GM19397 (cell line): ENCODE measurements around the gene SYP.
A peak's percentile ranks its signal among the peaks of the same experiment; 100 is the strongest.
"Not testable (repeated sequence)": the region's sequence is repeated elsewhere in the genome, so short reads cannot be mapped to it uniquely, and the experiment has no call there.

Experiments used
- ATAC-seq: cut with Tn5 transposase; IDR thresholded peaks from one replicate; pipeline ENCODE4 v1.9.1; 2021; ENCODE audit warnings: mild to moderate bottlenecking, moderate library complexity; ENCODE audit not compliant: unreplicated experiment

Gene SYP

DNA sequence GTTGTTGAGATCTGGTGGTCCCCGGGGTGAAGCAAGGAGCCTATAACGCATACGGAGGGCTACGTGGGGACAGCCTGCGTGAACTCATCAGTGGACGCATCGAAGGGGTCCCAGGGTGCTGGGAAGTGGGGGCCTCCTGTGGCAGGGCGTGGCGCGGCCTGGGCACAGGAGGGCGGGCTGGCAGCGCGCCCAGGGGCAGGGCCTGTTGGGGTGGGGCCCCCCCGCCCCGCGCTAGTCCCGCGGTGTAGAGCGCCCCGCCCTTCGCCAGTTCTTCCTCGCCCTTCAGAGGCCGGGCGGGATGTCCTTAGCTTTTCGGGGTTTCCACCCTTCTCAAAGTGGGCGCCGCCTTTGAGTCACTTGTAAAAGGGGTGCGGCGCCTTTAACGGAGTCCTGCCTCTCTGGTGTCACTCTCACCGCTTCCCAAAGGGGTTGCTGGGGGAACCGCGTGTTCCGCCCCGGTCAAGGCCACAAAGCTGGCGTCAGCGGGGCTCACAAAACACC is 27.7 kb downstream of the SYP start:
- peak; percentile 77 for ATAC-seq

GRCh38 chrX:49171752-49172279 is 28.2 kb downstream of the SYP start, which contains the start of gene PLP2:
TSS of gene PLP2 (plus strand) at chrX:49171898. CDS start at chrX:49172001, 103 bp downstream.
- ATAC-seq = peak; percentile 26

DNA sequence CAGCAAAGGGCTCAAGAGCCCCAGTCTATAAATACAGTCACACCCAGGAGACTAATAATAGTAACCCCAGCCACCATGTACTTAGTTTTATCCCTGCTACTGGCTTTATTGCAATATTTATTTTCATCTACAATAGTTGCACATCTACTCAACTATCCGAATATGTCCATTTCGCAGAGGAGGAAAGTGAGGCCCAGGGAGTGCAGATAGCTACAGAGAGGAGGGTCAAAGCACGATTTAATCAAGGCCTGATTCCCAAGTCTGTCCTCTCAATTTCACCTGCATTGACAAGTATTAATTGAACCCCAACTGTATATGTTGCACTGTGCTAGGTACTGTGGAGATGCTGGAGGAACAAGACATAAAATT is 32.3 kb downstream of the SYP start:
- no peak for ATAC-seq

- no peak for ATAC-seq
These were observed 32.9 kb downstream of the SYP start for GRCh38 chrX:49166914-49167739.

DNA sequence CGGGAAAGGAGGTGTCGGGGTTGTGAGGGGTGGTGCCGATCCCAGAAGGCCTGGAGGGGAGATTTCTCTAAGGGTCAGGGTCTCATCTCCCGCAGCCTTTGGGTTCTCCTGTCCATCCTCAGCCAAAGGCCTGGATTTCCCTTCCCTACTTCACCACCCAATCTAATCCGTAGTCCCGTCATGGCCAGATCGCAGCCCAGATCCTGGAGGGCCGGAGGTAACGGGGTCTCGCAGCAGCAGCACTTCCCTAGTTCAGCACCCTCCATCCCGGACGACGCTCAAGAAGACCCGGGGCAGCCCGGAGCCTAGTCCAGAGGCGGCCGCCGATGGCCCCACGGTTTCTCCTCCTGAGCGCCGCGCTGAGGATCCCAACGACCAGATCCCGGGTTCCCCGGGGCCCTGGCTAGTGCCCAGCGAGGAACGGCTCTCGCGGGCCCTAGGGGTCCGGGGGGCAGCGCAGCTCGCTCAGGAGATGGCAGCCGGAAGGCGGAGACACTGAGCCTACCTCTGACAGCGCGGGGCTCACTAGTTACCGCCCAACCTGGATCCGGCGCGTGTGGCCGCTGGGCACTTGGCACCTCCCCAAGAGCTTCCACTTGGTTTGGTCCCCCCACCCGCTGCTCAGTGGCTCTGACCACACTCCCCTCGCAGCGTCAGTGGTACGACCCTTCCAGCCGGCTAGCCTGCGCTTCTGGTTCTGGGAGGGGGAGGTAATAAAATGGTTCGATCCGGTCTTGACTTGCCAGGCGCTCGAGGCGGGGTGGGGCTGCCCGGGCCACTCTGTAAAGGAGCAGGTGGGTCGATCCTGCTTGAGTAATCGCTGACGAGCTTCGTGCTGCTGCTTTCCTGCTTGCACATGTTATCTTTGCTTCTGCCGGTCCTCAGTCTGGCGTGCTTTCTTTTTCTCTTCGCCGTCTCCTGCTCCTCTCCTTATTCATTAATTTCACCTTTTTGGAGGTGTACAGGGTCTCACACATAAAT is 33.8 kb downstream of the SYP start:
- ATAC-seq = peak; percentile 40

DNA sequence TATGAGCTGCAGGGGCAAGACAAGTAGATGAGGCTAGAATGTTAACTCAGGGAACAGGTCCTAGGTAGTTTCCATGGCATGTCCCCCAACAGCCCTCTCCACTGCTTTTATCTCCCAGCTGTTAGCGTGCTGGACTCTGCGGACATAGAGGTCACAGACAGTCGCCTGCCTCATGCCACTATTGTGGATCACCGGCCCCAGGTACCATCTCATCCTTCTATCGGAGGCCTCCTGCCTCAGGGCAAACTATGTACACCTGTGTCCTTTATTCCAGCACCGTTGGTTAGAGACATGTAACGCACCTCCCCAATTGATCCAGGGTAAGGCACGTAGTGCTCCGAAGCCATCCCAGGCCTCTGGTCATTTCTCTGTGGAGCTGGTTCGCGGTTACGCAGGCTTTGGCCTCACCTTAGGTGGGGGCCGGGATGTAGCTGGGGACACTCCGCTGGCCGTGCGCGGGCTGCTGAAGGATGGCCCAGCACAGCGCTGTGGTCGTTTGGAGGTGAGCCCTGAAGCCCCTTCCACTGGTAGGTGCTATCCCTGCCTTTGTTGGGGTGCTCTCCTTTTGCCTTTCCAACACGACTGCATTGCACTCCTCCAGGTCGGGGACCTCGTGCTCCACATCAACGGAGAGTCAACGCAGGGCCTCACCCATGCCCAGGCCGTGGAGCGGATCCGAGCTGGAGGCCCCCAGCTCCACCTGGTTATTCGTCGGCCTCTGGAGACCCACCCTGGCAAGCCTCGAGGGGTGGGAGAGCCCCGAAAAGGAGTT is 35.2 kb downstream of the SYP start:
- ATAC-seq = no peak

DNA sequence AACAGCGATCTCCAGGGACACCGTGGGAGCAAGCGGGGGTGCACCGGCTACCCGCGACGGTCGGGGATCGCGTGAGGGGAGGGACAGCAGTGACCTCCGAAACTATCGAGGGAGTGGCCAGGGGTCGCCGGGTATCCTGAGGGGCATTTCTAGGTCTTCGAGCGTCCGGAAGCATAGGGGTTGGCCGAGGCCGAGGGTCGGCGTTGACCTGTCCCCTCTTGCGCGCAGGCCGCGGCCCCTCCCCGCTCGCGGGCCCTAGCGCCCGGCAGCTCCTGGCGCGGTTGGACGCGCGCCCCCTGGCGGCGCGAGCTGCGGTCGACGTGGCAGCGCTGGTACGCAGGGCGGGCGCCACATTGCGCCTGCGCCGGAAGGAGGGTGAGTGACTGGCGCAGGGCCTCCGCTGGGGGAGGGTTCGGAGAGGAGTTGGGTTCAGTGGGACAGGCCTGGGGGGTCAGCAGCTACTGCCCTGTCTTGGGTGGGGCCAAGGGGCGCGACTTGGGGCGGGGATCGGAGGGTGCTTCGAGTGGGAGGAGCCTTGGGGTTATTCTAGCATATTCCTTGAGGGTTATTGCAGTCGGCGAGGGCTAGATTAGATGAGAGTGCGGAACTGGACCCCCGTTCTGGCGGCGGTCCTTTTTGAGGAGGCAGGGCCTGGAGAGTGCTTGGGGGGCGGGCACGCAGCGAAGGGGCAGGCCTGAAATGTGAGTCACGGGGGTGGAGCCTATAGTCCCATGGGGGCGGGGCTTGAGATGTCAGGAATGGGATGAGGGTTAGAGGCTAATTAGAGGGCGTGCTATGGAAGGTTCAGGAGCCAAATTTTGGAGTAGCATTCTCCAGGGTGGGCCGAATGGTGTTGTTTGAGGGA is 36.2 kb downstream of the SYP start:
- ATAC-seq = peak; percentile 64

DNA sequence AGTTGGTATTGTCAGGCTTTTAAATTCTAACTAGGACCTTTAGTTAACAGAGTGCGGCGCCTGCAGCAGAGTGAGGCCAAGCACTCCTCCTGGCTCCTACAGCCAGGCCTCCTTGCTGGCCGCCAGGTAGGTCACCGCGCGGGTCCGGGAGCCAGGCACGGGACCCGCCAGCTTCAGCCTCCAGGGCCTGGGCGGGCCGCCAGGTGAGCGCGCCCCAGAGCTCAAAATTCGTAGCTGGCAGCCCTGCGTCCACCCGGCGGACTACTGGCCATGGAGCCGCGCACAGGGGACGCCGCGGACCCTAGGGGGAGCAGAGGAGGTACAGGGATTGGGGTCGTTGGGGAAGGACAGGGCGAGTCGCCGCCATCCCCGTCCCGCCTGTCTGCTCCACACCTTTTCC is 37.4 kb downstream of the SYP start, which contains the start of gene MAGIX:
MAGIX (plus strand) TSS at position 139 of the 400 bp plus-strand sequence; CDS start at position 271, 132 bp downstream.
- no peak for ATAC-seq

GRCh38 chrX:49161632-49162031 is 38.4 kb downstream of the SYP start:
- no peak for ATAC-seq

GRCh38 chrX:49160908-49161307 is 39.1 kb downstream of the SYP start:
- no peak for ATAC-seq

GRCh38 chrX:49157194-49157593 is 42.8 kb downstream of the SYP start:
- no peak for ATAC-seq

DNA sequence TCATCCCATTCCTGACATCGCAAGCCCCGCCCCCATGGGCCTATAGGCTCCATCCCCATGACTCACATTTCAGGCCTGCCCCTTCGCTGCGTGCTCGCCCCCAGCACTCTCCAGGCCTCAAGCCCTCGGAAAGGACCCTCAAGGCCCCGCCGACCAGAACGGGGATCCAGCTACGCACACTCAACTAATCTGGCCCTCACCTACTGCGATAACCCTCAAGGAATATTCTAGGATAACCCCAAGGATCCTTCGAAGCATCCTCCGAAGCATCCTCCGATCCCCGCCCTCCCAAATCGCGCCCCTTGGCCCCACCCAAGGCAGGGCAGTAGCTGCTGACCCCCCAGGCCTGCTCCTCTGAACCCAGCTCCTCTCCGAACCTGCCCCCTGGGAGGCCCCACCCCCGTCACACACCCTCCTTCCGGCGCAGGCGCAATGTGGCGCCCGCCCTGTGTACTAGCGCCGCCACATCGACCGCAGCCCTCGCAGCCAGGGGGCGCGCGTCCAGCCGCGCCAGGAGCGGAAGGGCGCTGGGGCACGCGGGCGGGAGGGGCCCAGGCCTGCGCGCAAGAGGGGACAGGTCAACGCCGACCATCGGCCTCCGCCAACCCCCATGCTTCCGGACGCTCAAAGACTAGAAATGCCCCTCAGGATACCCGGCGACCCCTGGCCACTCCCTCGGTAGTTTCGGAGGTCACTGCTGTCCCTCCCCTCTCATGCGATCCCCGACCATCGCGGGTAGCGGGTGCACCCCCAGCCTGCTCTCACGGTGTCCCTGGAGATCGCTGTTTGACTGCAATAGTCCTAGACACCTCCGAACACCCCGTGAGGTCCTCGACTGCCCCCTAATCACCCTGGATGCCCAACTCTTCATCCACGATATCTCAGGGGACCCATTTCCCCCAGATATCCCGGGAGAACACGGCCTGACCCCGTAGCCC is 43.8 kb downstream of the SYP start:
- ATAC-seq = peak; percentile 96

DNA sequence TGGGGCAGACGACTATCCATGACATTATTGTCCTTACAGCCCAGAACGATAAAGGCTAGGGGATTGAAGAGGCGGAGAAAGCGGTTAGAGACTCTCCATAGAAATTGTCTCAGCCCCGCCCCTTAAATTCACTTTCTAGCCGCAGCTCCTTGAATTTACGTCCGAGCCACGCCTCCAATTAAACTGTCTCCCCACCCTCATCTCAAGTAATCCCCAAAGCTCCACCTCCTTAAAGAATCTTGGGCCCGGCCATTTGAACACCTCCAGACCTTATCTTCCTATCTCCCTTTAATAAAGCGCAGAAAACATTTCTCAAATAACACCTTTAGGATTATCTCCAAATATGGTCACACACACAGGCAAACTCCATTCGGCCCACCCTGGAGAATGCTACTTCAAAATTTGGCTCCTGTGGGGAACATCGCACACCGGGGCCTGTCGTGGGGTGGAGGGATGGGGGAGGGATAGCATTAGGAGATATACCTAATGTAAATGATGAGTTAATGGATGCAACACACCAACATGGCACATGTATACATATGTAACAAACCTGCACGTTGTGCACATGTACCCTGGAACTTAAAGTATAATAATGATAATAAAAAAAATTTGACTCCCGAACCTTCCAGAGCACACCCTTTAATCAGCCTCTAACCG is 44.6 kb downstream of the SYP start:
- ATAC-seq = no peak

GRCh38 chrX:49153467-49153866 is 46.5 kb downstream of the SYP start:
- ATAC-seq = no peak

DNA sequence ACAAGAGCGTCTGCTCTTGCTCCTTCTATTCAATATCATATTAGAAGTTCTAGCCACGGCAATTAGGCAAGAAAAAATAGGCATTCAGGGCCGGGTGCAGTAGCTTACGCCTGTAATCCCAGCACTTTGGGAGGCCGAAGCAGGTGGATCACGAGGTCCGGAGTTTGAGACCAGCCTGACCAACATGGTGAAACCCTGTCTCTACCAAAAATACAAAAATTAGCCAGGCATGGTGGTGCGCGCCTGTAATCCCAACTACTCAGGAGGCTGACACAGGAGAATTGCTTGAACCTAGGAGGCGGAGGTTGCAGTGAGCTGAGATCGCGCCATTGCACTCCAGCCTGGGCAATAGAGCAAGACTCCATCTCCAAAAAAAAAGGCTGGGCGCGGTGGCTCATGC is 50.7 kb downstream of the SYP start:
- ATAC-seq = not testable (repeated sequence)

DNA sequence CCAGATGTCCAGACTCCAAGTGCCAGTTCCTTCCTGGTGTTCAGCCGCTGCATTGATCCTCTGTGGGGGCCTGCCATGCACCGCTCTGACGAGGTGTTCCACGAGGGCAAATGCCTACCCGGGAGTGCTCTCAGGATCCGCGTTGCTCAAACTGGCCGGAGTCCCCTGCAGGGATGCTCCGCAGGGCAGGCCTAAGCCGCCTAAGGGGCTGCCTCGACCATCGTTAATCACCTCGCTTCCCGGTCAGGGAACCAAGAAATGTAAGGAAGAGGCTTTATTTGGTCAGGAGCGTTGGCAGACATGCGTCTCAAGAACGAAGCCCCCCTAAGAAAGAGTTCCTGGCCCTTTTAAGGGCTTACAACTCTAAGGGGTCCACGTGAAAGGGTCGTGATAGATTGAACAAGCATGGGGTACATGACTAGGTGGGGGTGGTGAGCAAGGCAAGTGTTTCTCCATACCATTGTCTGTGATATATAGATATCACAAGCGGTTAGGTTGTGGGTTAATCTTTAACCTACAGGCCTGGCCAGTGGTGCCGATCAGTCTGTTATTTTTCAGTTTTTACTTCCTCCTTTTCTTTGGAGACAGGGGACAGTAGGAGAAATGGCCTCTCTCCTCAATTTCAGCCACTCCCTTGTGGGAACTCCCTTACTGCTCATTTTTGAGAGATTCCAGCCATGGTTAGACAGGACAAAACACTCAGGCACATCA is 51.4 kb downstream of the SYP start:
- not testable (repeated sequence) for ATAC-seq

DNA sequence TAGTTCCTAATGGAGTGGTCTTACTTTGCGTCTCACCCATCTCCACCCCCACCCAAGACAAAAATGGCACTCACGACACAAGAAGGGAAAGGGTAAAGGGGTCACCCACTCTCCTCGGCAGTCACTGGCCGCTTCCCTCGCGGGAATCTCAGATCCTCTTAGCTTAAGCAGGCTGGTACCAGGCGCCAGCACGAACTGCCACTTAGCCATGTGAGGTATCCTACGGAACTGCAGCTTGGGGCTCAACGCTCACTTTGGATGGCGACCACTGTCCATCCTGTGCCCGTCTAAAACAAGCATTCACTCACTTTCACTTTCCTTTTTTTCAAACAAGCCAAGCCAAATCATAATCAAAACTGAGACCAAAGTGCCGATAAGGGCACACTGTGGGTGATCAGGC is 52.1 kb downstream of the SYP start:
- no peak for ATAC-seq
